ENCODE measurements around the gene KANSL1L. TPM values are rescaled to one million over a fixed set of nuclear protein-coding genes. Genes with fewer than 3 reads are reported as not detected.

KANSL1L gene
- total and polyA plus RNA-seq, 2 experiments from 2014 or later, result 12.4 to 23.6 TPM

DNA sequence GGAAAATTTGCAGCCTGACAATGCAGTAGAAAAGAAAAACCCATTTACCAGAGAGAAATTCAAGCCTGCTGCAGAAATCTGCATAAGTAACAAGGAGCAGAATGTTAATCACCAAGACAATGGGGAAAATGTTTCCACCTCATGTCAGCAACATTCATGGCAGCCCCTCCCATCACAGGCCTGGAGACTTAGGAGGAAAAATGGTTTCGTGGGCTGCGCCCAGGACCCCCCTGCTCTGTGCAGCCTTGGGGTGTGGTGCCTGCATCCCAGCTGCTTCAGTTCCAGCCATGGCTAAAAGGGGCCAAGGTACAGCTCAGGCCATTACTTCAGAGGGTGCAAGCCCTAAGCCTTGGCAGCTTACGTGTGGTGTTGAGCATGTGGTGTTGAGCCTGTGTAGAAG is 115.4 kb downstream of the KANSL1L start:
- Histone ChIP-seq H3K36me3 (no peaks in the 10 kb centered on the region), H3K27ac (no peak overlapping the region)
- TF ChIP-seq, protein P1, sequence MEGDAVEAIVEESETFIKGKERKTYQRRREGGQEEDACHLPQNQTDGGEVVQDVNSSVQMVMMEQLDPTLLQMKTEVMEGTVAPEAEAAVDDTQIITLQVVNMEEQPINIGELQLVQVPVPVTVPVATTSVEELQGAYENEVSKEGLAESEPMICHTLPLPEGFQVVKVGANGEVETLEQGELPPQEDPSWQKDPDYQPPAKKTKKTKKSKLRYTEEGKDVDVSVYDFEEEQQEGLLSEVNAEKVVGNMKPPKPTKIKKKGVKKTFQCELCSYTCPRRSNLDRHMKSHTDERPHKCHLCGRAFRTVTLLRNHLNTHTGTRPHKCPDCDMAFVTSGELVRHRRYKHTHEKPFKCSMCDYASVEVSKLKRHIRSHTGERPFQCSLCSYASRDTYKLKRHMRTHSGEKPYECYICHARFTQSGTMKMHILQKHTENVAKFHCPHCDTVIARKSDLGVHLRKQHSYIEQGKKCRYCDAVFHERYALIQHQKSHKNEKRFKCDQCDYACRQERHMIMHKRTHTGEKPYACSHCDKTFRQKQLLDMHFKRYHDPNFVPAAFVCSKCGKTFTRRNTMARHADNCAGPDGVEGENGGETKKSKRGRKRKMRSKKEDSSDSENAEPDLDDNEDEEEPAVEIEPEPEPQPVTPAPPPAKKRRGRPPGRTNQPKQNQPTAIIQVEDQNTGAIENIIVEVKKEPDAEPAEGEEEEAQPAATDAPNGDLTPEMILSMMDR (IDR thresholded peaks at IDR 0.05; ENCODE audit: low read depth, low read length), result no peak

DNA sequence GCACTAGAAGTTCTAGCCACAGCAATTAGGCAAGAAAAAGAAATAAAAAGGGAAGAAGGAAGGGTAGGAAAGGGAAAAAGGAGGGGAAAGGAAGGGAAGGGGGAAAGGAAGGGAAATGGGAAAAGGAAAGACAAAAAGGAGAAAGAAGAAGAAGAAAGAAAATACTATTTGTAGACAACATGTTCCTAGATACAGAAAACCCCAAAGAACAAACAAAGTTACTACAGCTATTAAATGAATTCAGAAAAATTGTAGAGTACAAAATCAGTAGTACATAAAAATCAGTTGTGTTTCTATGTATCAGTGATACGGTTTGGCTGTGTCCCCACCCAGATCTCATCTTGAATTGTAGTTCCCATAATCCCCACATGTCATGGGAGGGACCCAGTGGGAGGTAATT is 116.5 kb downstream of the KANSL1L start:
- H3K27ac ChIP-seq, result no peak overlapping the region
- DNase-seq (ENCODE audit: low read depth in 1 of 2, low spot score in 1 of 2), result no peak
- H3K27me3 ChIP-seq, result no peaks in the 10 kb centered on the region
- no peaks in the 10 kb centered on the region for H3K36me3 ChIP-seq
- H3K9me3 ChIP-seq (ENCODE audit: low read depth), result no peaks in the 10 kb centered on the region
- no peaks in the 10 kb centered on the region for H3K4me1 ChIP-seq (ENCODE audit: low read depth)
- no peak overlapping the region for H3K4me3 ChIP-seq
- TF ChIP-seq, protein P1 (IDR thresholded peaks at IDR 0.05; ENCODE audit: low read depth, low read length), result no peak

More for the DNA sequence above, 115.4 kb downstream of the KANSL1L start:
- Histone ChIP-seq H3K4me3 (no peak overlapping the region), H3K4me1 (ENCODE audit: low read depth) (no peaks in the 10 kb centered on the region), H3K27me3 (no peaks in the 10 kb centered on the region), H3K9me3 (ENCODE audit: low read depth) (no peaks in the 10 kb centered on the region)
- no peak for DNase-seq (ENCODE audit: low read depth in 1 of 2, low spot score in 1 of 2)

DNA sequence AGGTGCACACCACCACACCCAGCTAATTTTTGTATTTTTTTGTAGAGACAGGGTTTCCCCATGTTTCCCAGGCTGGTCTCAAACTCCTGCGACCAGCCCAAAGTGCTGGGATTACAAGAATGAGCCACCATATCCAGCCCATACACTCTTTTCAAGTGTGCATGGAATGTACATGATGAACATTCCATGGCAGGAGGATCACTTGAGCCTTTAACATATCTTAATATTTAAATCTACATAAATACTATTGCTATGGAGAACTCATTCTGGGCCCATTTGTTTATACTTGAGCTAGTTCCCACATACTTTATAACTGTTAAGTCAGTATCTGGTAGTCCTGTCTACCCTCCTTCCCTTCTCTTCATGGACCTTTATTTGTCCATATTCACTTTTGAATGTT is 120.3 kb downstream of the KANSL1L start:
- Histone ChIP-seq H3K4me3 (no peak overlapping the region), H3K27me3 (no peaks in the 10 kb centered on the region), H3K9me3 (ENCODE audit: low read depth) (no peaks in the 10 kb centered on the region), H3K27ac (no peak overlapping the region), H3K4me1 (ENCODE audit: low read depth) (no peaks in the 10 kb centered on the region), H3K36me3 (no peaks in the 10 kb centered on the region)
- no peak for DNase-seq (ENCODE audit: low read depth in 1 of 2, low spot score in 1 of 2)
- TF ChIP-seq, protein P1 (IDR thresholded peaks at IDR 0.05; ENCODE audit: low read depth, low read length), result no peak

DNA sequence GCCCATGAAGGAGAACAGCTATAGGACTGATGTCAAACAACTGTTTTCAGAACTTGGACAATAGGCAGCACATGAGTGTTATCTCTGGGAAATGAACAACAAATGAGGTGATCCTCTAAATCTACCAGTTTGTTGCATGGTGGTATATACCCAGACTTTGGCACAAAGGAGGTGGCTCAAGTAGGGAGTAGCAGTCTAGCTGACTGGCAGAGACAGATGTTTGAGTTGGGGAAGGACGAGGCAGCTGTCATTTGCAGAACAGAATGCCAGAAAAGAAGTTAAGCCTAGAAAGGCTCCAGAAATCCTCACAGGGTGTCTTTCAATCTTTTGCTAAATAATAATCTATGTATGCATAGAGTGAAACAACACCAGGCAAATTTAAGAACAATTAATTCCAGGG is 121.4 kb downstream of the KANSL1L start:
- no peaks in the 10 kb centered on the region for H3K4me1 ChIP-seq (ENCODE audit: low read depth)
- H3K36me3 ChIP-seq, result no peaks in the 10 kb centered on the region
- H3K9me3 ChIP-seq (ENCODE audit: low read depth), result no peaks in the 10 kb centered on the region
- H3K4me3 ChIP-seq, result no peak overlapping the region
- H3K27me3 ChIP-seq, result no peaks in the 10 kb centered on the region
- TF ChIP-seq, protein P1 (IDR thresholded peaks at IDR 0.05; ENCODE audit: low read depth, low read length), result no peak
- no peak for DNase-seq (ENCODE audit: low read depth in 1 of 2, low spot score in 1 of 2)
- H3K27ac ChIP-seq, result no peak overlapping the region

DNA sequence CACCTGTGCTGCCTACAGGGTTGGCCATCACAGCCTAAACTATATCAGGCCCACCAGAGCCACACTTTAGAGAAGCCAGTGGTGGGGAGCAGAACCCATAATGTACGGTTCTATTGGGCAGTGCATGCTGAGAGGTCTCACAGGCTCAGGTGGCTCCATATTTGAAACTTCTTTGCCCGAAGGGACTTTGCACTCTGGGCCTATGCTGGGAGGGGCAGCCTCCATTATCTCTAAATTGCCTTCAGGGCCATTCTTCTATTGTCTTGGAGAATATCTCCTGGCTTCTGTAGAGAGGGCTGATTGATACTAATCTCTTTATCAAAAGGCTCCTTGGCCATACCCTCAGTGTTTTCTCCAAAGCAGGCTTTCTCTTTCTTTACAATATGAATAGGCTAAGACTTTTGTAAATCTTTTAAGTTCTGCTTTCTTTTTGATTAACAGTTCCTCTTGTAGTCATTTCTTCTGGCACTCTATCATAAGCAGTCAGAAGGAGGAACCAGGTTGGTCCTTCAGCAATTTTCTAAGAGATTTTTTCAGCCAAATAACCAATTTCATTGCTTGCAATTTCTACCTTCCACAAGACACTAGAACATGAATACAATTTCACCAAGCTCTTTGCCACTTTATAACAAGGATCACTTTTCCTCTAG is 124.2 kb downstream of the KANSL1L start:
- Histone ChIP-seq H3K27me3 (no peaks in the 10 kb centered on the region), H3K27ac (no peak overlapping the region), H3K36me3 (peaks cover 5% of the 10 kb centered on the region), H3K4me3 (no peak overlapping the region), H3K4me1 (ENCODE audit: low read depth) (no peaks in the 10 kb centered on the region), H3K9me3 (ENCODE audit: low read depth) (no peaks in the 10 kb centered on the region)
- TF ChIP-seq, protein P1 (IDR thresholded peaks at IDR 0.05; ENCODE audit: low read depth, low read length), result no peak
- no peak for DNase-seq (ENCODE audit: low read depth in 1 of 2, low spot score in 1 of 2)

Data from cardiac muscle cell (in vitro differentiated cells and primary cell).